ENCODE measurements around the gene CIB2.

The CIB2 gene

GRCh38 chr15:78064544-78064943, 66.7 kb downstream of the CIB2 start:
- DNase-seq: no peak

DNA sequence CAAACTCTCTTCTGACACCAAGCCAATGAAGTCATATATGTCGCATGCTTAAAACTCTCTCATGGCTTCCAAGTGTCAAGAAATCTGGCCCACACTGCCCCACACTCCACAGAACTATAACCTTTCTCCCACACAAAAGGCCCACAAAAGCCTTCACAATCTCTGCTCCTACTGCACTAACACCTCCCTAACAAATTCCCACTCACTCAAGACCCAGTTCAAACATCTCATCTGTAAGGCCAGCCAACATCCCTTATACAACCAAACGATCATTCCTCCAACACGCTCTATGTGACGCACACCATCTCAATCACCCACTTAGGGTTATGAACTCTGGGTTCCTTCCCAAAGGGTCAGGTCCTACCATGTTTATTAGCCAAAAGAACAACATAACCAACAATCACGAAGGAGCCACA, 67.3 kb downstream of the CIB2 start:
- DNase-seq: no peak

- no peak for DNase-seq
These were observed 68.0 kb downstream of the CIB2 start for GRCh38 chr15:78063217-78063616.

DNA sequence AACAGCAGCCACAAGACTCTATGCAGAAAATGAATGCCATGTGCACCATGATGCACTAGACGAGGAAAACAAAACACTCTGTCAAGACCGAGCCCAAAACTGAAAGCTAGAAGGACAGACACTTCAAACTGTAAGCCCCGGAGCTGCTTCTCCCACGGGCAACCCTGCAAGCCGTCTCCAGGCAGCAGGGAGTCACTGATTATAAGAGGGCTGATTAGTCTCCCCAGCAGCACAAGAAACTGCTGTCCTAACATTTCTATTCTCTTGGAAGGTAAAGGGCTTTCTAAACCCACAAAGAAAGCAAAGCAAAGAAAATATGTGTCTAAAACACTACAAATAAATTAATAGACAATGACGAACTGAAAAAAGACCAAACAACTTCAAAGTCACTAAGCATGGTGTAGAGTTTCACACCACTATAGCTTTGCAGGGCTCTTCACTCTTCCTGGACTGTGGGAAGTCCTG, 69.2 kb downstream of the CIB2 start:
- DNase-seq: peak; percentile 40

- peak; percentile 62 for DNase-seq
These were observed 71.0 kb downstream of the CIB2 start for GRCh38 chr15:78060232-78060631.

- no peak for DNase-seq
These were observed 72.0 kb downstream of the CIB2 start for GRCh38 chr15:78059110-78059839.

- no peak for DNase-seq
These were observed 72.8 kb downstream of the CIB2 start for GRCh38 chr15:78058401-78058935.

DNA sequence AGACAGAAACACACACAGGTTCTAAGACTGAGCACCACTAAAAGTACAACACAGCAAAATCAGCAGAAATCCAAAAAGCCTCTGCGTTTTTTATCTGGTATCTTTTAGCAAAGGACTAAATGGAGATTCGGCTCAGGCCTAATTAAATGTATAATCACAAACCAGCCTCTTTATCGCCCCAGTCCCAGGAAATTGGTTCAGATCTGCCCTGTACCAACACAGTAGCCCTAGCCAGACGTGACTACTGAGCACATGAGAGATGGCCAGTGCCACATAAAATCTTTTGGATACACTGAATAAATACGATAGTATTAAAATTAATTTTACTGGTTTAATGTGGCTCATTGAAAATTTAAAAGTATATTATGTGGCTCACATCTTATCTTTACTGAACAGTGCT, 73.4 kb downstream of the CIB2 start:
- no peak for DNase-seq

GRCh38 chr15:78056714-78057269, 74.5 kb downstream of the CIB2 start:
- DNase-seq: no peak

GRCh38 chr15:78055919-78056713, 75.1 kb downstream of the CIB2 start:
- DNase-seq: no peak

GRCh38 chr15:78054966-78055365, 76.3 kb downstream of the CIB2 start:
- no peak for DNase-seq

Data from stimulated activated CD4-positive, alpha-beta T cell treated with anti-CD3 and anti-CD28 coated beads, Interleukin-1b, Interleukin-23, amount 100 ng/mL, for 48 hours (primary cell).